Fibroblast of lung (primary cell): ENCODE data around the gene SPCS3. TPM values are rescaled to one million over a fixed set of nuclear protein-coding genes. Genes with fewer than 3 reads are reported as not detected.
A peak's percentile ranks its signal among the peaks of the same experiment; 100 is the strongest.

Experiments used
- DNase-seq, 2 donors: peaks; one replicate each; pipeline versions ENCODE4 v3.0.0 to v3.0.0-alpha.2; 2010; ENCODE audit warnings: low read depth in 2 of 2
- H2AFZ ChIP-seq: 2 replicates; pipeline ENCODE4 v1.5.1; 2012; ENCODE audit warnings: low read length, control low read depth, inconsistent platforms
- H3K27ac ChIP-seq: 2 replicates; pipeline ENCODE4 v1.5.1; 2011; ENCODE audit warnings: low read length, control low read depth; ENCODE audit not compliant: insufficient read depth
- H3K27me3 ChIP-seq: 2 replicates; pipeline ENCODE4 v1.5.1; 2011; ENCODE audit warnings: mild to moderate bottlenecking, low read length; ENCODE audit not compliant: control insufficient read depth, insufficient read depth
- H3K36me3 ChIP-seq: 2 replicates; pipeline ENCODE4 v1.5.1; 2011; ENCODE audit warnings: low read length; ENCODE audit not compliant: control insufficient read depth, insufficient read depth
- H3K4me1 ChIP-seq: 2 replicates; pipeline ENCODE4 v1.5.1; 2011; ENCODE audit warnings: low read length; ENCODE audit not compliant: control insufficient read depth, insufficient read depth; ENCODE audit errors: extremely low read depth
- H3K4me2 ChIP-seq: 2 replicates; pipeline ENCODE4 v1.5.1; 2011; ENCODE audit warnings: low read length, control low read depth; ENCODE audit not compliant: insufficient read depth; ENCODE audit errors: extremely low read depth
- H3K4me3 ChIP-seq, 4 experiments: fragments of 200-600 bp in 1 of 4; sonication (generic) in 1 of 4; replicated peaks in 1 of 4; 2 replicates each; pipeline ENCODE4 v1.5.1; 2011 to 2016; ENCODE audit warnings: low read length in 4 of 4, low read depth in 3 of 4, mild to moderate bottlenecking in 3 of 4, control low read depth in 2 of 4, inconsistent platforms in 1 of 4, mixed read lengths in 1 of 4; ENCODE audit not compliant: insufficient read depth in 1 of 4; ENCODE audit errors: control extremely low read depth in 1 of 4
- H3K79me2 ChIP-seq: 2 replicates; pipeline ENCODE4 v1.5.1; 2012; ENCODE audit warnings: mild to moderate bottlenecking, low read length, inconsistent platforms; ENCODE audit not compliant: control insufficient read depth, insufficient read depth
- H3K9ac ChIP-seq: 2 replicates; pipeline ENCODE4 v1.5.1; 2011; ENCODE audit warnings: mild to moderate bottlenecking, low read length, control low read depth; ENCODE audit not compliant: insufficient read depth
- H3K9me3 ChIP-seq: 2 replicates; pipeline ENCODE4 v1.5.1; 2012; ENCODE audit warnings: low read depth, low read length; ENCODE audit not compliant: control insufficient read depth, insufficient read depth
- H4K20me1 ChIP-seq: 2 replicates; pipeline ENCODE4 v1.5.1; 2011; ENCODE audit warnings: low read length; ENCODE audit not compliant: control insufficient read depth, insufficient read depth; ENCODE audit errors: extremely low read depth
- EZH2 ChIP-seq: IDR thresholded peaks from 2 replicates; pipeline ENCODE4 v1.5.1; 2012; ENCODE audit warnings: low read length, control low read depth, mild to moderate bottlenecking; ENCODE audit errors: missing control alignments
- polyA plus RNA-seq, 2 donors: library from polyadenylated mRNA; depleted of rRNA in 1 of 2; stranded (reverse) in 1 of 2; unstranded in 1 of 2; fragments of >200 nt; gene quantifications; 2 replicates each; pipeline ENCODE4 v1.2.1, GENCODE V29; 2011 to 2012; ENCODE audit warnings: missing spikeins in 1 of 2
- total RNA-seq: library from RNA; depleted of rRNA; stranded (reverse); fragments of >200 nt; gene quantifications from 2 replicates; pipeline ENCODE4 v1.2.1, GENCODE V29; 2014
- TF ChIP-seq, protein P1 (sequence below), 2 donors: IDR thresholded peaks in 1 of 2; conservative IDR thresholded peaks in 1 of 2; 1 replicate in 1 of 2; 2 replicates in 1 of 2; pipeline ENCODE4 v1.5.1; 2011 to 2012; ENCODE audit warnings: low read length in 2 of 2, control low read depth in 1 of 2, inconsistent platforms in 1 of 2, low read depth in 1 of 2, mild to moderate bottlenecking in 1 of 2

The SPCS3 gene
- total and polyA plus RNA-seq, 2 donors (not counting 1 experiment from before 2014, with no cell fraction given), result 72.3 to 84.3 TPM

DNA sequence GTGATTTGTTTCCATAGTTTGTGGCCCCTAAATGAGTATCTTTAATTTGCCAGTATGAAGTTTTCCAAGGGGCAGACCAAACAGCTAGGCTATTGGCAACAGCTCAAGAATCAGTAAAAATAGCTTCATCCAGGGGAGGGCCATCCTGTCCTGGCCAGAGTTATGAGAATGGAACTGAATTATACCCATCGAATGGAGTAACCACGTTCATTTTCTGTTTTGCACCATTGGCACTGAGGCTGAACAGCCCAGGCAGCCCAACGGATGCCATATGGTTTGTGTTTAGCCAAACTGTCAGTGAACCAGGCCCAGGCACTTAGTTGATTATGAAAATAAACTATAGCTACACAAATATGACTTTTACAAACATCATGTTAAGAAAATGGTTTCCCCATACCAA lies 33.0 kb upstream of the SPCS3 start:
- DNase-seq, result peak in 1 of 2 donors; percentile 79
- no peaks in the 10 kb centered on the region for H3K79me2 ChIP-seq
- peak overlapping the region; percentile 37 for H3K4me2 ChIP-seq
- no peaks in the 10 kb centered on the region for H3K36me3 ChIP-seq
- H3K27ac ChIP-seq, result no peak overlapping the region
- H3K9ac ChIP-seq, result no peak overlapping the region
- no peaks in the 10 kb centered on the region for H3K9me3 ChIP-seq
- H2AFZ ChIP-seq, result peak overlapping the region; percentile 61
- H4K20me1 ChIP-seq, result no peaks in the 10 kb centered on the region
- H3K4me1 ChIP-seq, result peaks cover 2% of the 10 kb centered on the region
- no peak for TF ChIP-seq EZH2
- TF ChIP-seq, protein P1, sequence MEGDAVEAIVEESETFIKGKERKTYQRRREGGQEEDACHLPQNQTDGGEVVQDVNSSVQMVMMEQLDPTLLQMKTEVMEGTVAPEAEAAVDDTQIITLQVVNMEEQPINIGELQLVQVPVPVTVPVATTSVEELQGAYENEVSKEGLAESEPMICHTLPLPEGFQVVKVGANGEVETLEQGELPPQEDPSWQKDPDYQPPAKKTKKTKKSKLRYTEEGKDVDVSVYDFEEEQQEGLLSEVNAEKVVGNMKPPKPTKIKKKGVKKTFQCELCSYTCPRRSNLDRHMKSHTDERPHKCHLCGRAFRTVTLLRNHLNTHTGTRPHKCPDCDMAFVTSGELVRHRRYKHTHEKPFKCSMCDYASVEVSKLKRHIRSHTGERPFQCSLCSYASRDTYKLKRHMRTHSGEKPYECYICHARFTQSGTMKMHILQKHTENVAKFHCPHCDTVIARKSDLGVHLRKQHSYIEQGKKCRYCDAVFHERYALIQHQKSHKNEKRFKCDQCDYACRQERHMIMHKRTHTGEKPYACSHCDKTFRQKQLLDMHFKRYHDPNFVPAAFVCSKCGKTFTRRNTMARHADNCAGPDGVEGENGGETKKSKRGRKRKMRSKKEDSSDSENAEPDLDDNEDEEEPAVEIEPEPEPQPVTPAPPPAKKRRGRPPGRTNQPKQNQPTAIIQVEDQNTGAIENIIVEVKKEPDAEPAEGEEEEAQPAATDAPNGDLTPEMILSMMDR (conservative IDR thresholded peaks at IDR 0.05 in 1 of 2, IDR thresholded peaks at IDR 0.05 in 1 of 2; ENCODE audit: low read depth in 1 of 2, low read length in 2 of 2), result no peak
- H3K27me3 ChIP-seq, result no peaks in the 10 kb centered on the region
- H3K4me3 ChIP-seq, result no peak overlapping the region

DNA sequence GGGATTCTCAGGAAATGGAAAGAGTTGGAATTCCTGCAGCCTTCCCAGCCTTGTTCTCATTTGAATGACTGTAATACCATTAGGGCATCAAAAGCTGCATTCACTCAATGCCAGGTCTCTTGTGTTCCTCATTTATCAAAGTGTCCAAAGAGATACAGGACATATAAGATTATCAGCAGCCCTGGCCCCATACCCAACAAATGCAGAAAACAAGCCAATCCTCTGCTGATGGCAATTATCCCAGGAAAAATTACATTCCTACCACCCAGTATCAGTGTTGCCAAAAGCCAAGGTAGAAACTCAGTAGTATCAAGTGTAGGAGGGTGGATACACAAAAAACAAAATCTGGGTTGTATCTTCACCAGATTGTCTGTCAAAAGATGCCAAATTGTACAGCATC lies 32.2 kb upstream of the SPCS3 start:
- Histone ChIP-seq H3K9me3 (no peaks in the 10 kb centered on the region), H3K9ac (no peak overlapping the region), H3K4me2 (no peak overlapping the region), H3K4me1 (peaks cover 2% of the 10 kb centered on the region), H4K20me1 (no peaks in the 10 kb centered on the region), H3K27me3 (no peaks in the 10 kb centered on the region), H3K36me3 (no peaks in the 10 kb centered on the region), H3K27ac (no peak overlapping the region), H2AFZ (no peak overlapping the region), H3K4me3 (no peak overlapping the region), H3K79me2 (no peaks in the 10 kb centered on the region)
- no peak for DNase-seq
- TF ChIP-seq EZH2, result no peak
- TF ChIP-seq, protein P1 (conservative IDR thresholded peaks at IDR 0.05 in 1 of 2, IDR thresholded peaks at IDR 0.05 in 1 of 2; ENCODE audit: low read depth in 1 of 2, low read length in 2 of 2), result no peak

DNA sequence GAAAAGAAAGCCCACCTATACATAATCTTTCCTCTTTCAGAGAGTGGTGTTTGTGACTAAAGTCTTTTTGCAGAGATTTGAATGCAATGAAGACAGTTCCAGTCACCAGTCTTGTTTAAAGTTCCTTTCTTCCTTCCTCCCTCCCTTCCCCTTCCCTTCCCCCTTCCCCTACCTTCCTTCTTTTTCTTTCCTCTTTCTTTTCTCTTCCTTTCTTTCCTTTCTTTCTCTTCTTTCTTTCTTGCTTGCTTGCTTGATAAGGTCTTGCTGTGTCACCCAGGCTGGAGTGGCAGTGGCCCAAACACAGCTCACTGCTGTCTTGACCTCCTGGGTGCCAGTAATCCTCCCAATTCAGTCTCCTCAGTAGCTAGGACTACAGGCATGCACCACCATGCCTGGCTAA lies 31.7 kb upstream of the SPCS3 start:
- no peaks in the 10 kb centered on the region for H3K36me3 ChIP-seq
- no peaks in the 10 kb centered on the region for H3K27me3 ChIP-seq
- peaks cover 2% of the 10 kb centered on the region for H3K4me1 ChIP-seq
- H4K20me1 ChIP-seq, result no peaks in the 10 kb centered on the region
- no peak overlapping the region for H2AFZ ChIP-seq
- DNase-seq, result no peak
- TF ChIP-seq EZH2, result no peak
- TF ChIP-seq, protein P1 (conservative IDR thresholded peaks at IDR 0.05 in 1 of 2, IDR thresholded peaks at IDR 0.05 in 1 of 2; ENCODE audit: low read depth in 1 of 2, low read length in 2 of 2), result no peak
- H3K27ac ChIP-seq, result no peak overlapping the region
- H3K4me3 ChIP-seq, result no peak overlapping the region
- H3K4me2 ChIP-seq, result no peak overlapping the region
- H3K79me2 ChIP-seq, result no peaks in the 10 kb centered on the region
- no peak overlapping the region for H3K9ac ChIP-seq
- no peaks in the 10 kb centered on the region for H3K9me3 ChIP-seq
